ENCODE data around the gene LRRC36.
A peak's percentile ranks its signal among the peaks of the same experiment; 100 is the strongest.

Gene LRRC36, protein sequence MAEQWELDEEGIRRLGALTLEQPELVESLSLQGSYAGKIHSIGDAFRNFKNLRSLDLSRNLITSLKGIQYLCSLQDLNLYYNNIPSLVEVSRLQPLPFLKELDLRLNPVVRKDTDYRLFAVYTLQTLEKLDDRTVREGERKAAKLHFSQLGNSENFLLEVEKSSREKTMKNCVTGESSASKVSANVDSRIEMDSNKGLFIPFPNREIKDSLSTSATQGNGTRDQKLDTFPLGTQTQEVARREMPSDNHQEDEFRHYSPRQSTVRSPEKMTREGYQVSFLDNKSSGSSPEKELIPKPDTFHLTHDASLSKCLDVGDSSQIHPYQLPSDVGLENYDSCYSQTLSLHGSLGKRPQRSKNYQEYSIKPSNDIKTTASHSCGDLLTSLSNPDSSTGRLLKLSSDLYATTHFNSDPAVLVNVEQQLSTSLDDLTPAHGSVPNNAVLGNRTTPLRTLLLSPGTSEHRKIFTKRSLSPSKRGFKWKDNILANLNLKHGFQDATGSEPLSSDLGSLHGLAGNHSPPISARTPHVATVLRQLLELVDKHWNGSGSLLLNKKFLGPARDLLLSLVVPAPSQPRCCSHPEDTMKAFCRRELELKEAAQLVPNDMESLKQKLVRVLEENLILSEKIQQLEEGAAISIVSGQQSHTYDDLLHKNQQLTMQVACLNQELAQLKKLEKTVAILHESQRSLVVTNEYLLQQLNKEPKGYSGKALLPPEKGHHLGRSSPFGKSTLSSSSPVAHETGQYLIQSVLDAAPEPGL

DNA sequence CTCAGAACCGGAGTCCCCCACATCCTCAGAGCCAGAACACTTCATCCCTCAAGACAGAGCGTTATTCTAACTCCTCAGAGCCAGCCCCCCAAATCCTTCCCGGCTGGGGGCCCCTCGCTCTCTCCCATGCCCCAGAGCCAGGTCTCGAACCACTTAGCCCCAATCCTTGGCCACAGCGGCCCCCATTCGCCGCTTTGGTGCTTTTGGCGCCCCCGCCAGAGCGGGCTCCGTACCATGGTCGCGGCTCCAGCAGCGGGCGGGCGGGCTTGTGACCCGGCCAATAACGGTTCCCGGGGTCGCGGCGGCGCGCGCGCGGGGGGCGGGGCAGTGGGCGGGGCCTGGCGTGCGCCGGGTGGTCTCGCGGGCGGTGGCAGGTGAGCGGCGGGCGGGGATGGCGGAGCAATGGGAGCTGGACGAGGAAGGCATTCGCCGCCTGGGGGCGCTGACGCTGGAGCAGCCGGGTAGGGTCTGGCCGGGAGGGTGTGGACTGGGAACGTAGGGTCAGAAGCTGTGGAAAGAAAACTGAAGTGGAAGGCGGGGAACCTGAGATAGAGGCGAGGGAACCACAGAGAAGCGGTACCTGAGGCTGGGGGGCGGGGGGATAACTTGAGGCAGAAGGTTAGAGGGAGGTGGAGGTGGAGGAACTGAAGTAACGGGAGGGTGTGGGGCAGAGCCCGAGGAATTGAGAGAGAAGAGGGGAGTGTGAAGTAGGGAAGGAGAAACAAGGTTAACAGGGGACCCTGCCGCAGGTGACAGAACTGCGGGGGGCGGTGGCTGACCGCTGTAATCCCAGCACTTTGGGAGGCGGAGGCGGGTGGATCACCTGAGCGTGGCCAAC lies at the start of gene LRRC36, which contains the start of gene KCTD19:
Gene LRRC36, plus strand, starts transcription at position 344 of the 838 bp plus-strand sequence. Its CDS starts 48 bp downstream, at position 392.
Gene KCTD19, minus strand, starts transcription at position 270 of the 838 bp plus-strand sequence. Its CDS starts 34 bp downstream, at position 236.
- peak; percentile 67 for DNase-seq (ENCODE audit: low read depth)

DNA sequence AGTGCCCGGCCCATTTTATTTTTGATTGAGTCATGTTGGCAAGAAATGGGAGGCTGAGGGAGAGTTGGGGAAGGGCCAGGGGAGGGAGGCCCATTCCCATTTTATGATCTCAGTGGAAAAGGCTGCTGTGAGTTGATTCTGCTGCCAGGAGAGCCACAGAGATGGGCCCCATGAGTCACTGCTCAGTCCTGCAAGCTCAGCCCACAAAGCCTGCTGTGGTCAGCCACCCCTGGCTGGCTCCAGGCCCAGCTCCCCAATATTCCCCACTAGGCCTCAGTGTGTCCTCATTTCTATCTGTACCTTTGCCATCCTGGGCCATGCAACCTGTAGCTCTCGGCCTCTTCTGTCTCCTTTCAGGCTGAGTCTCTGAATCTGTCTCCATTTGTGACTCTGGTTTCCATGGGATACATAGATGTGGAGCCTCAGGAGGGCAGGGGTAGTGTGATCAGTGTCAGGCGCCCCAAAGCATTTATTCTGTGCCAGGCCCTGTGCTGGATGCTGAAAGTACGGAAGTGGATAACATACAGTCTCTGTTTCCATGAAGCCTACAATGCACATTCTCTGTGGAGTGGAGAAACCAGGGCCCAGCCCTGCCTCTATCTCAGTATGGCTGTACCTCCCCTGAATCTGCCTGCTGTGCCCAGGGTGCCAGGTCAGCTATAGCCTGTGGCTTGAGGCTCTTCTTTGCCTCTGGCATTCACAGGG lies 49.2 kb upstream of the LRRC36 start:
- peak; percentile 99 for DNase-seq (ENCODE audit: low read depth)

DNA sequence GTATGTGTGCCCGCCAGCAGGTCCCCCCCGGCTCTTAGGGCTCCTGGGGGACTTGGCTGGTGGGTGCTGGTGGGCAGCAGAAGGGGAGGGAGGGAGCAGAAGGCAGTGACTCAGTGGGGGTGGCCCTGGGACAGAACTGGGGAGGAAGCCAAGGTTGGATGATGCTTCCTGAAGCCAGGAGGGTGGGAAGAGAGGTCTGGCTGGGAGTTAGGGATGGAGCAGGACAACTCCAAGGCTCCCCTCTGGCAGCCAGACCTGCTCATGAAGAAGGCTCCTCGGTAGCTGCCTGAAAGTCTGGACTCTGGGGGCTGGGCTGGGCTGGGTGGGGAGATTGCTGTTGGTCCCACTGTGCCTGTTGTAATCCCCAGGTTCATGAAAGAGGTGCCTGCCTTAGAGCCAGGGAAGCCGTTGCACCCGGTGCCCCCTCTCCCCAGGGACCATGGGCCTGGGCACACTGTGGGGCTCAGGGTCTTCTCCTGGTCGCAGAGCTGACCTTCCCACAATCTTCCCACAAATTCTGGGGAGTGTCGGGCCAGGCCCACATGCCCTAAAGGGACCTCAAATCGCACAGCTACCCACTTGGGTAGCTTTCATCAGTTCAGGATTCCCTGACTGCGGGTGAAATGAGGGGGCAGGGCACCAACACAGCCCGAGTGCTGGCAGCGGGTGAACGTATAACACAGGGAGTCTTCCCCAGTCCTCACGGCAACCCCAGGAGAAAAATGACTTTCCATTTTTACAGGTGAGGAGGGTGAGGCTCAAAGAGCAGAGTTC lies 48.4 kb upstream of the LRRC36 start:
- peak; percentile 90 for DNase-seq (ENCODE audit: low read depth)

DNA sequence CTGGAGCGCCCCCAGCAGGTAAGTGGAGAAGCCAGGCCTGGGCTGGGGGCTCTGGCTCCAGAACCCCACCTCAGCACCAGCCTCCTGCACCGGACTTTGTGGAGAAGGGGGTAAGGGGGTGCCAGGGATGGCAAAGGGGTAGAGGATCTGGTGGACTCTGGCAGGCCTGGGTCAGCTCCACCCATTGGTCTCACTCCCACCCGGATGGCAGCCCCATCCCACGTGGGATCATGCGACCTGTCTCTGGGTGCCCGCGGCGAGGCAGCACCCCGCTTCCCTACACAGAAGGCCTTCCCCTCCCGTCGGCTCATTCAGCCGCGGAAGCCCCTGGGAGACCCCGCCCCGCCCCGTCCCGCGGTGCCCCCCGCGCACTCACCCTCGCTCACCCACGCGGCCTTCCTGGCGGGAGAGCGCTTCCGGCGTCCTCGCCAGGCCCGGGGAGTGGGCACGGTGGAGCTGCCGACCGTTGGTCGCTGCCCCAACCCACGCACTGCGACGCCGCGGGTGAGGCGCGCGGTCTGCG lies 47.8 kb upstream of the LRRC36 start:
- peak; percentile 54 for DNase-seq (ENCODE audit: low read depth)

DNA sequence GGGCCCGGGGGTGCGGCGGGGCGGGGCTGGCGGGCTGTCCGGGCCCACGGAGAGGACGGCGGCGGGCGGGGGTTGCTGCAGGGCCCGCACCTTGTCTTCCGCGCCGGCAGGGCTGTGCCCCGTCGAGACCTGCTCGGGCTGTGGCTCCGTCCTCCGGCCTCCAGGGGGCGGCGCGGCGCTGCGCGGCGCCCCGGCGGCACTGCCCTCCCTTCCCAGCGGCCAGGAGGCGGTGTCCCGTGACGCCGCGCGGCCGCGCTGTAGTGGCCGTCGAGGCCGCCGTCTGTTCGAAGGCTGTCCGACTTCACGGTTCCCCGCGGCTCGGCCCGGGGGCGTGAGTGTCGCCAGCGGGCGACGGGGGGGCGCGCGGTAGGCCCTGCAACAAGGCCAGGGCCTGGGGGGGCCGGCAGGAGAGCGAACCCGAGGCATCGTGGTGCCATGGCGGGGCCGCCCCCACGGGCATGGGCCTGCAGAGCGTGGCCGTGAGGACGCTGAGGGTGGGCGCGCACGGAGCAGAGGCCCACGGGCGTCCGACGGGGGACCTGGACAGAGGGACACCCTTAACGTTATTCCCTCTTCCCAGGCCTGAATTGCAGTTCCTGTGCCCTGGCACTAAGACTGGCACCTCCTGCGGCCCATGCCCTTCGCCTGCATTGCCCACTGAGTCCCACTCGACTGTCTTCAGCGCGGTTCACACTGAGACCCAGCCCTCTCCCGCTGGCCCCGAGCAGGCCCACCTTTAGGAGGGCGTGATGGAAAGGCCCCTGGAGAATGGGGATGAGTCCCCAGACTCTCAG lies 47.1 kb upstream of the LRRC36 start, which contains the start of gene PLEKHG4:
Gene PLEKHG4, plus strand, starts transcription at position 237 of the 794 bp plus-strand sequence. Its CDS starts 513 bp downstream, at position 750.
- DNase-seq (ENCODE audit: low read depth), result peak; percentile 77

DNA sequence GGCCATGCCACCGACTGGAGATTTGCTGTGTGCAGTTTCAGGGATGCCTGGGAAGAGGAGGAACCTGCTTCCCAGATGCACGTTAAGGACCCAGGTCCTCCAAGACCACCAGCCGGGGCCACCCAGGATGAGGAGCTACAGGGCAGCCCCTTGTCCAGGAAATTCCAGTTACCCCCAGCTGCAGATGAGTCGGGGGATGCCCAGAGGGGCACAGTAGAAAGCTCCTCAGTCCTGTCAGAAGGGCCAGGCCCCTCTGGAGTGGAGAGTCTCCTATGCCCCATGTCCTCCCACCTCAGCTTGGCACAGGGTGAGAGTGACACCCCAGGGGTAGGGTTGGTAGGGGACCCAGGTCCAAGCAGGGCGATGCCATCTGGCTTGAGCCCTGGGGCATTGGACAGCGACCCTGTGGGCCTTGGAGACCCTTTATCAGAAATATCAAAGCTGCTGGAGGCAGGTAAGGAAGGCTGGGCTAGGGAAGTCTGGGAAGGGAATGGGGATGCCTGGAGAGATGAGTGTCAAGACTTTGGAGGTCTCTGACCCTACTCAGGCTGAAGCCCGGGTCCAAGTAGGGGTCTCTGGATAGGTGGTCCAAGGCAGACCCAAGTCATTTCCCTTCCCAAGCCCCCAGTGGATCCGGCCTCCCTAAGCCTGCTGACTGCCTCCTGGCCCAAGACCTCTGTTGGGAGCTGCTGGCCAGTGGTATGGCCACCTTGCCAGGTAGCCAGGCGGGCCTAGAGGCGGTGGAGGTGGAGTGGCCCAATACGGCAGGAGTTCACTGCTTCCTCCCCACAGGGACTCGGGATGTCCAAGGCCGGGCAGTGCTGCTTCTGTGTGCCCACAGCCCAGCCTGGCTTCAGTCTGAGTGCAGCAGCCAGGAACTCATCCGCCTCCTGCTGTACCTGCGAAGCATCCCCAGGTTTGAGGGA lies 46.3 kb upstream of the LRRC36 start:
- no peak for DNase-seq (ENCODE audit: low read depth)

DNA sequence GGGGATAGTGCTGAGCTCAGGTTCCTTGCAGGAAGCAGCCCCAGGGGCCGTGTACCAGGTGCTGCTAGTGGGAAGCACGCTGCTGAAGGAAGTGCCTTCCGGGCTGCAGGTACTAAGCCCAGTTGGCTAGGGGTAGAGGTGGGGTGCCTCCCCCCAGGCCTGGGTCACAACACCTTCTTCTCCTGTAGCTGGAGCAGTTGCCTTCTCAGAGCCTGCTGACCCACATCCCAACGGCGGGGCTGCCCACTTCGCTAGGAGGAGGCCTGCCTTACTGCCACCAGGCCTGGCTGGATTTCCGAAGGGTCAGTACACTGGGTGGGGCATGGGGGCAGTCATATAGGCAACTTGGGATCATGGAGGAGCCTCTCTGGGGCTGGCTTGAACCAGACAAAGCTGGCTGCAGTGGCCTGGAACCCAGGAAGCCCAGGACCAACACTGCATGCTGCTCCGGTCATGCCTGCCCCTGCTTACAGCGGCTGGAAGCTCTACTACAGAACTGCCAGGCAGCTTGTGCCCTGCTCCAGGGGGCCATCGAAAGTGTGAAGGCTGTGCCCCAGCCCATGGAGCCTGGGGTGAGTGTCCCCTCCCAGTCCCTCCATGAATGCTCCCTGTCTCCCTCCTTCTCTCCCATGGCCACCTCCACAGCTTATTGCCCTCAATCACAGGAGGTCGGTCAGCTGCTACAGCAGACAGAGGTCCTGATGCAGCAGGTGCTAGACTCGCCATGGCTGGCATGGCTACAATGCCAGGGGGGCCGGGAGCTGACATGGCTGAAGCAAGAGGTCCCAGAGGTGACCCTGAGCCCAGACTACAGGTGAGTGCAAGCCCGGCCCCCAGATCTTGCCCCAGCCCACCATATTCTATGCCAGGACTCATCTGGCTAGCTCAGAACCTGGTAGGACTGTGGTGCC lies 44.8 kb upstream of the LRRC36 start:
- DNase-seq (ENCODE audit: low read depth), result no peak

DNA sequence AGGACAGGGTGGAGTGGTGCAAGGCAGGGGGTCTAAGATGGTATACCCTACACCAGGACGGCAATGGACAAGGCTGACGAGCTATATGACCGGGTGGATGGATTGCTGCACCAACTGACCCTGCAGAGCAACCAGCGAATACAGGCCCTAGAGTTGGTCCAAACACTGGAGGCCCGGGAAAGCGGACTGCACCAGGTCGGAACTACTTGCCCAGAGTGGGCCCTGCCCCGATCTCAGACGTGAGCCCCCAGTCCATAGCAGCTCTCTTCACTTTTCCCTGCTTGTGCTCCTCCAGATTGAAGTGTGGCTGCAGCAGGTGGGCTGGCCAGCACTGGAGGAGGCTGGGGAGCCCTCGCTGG lies 44.2 kb upstream of the LRRC36 start:
- DNase-seq (ENCODE audit: low read depth), result no peak

DNA sequence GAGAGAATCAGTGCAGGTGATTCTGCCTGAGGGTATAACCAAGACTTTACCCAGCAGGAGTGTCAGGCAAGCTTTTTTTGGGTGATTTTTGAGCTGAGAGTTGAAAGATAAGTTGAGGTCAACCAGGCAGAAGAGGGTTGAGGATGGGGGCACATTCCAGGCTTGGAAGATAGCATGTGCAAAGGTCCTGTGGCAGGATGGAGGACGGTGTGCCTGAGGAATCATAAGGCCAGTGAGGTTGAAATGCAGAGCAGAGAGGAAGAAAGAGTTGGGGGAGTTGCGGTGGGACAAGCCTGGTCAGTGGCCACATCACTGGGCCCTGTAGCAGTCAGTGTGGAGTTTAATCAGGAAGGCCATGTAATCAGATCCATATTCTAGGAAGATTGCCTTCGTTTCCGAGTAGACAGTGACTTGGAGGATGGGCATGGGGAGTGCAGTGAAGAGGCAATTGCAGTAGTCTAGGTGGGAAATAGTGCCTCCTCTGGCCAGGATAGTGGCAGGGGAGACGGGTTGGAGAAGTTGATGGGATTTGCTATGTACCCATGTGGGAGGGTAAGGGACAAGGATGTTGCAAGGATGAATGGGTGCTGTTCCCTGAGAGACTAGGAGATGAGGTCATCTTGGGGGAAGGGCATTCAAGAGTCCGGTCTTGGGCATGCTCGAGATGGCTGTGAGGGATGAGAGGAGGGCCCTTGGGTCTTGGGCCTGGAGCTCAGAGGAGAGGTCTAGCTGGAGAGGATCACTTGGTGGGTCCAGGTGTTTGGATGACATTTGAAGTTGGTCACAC lies 43.4 kb upstream of the LRRC36 start:
- peak; percentile 62 for DNase-seq (ENCODE audit: low read depth)

DNA sequence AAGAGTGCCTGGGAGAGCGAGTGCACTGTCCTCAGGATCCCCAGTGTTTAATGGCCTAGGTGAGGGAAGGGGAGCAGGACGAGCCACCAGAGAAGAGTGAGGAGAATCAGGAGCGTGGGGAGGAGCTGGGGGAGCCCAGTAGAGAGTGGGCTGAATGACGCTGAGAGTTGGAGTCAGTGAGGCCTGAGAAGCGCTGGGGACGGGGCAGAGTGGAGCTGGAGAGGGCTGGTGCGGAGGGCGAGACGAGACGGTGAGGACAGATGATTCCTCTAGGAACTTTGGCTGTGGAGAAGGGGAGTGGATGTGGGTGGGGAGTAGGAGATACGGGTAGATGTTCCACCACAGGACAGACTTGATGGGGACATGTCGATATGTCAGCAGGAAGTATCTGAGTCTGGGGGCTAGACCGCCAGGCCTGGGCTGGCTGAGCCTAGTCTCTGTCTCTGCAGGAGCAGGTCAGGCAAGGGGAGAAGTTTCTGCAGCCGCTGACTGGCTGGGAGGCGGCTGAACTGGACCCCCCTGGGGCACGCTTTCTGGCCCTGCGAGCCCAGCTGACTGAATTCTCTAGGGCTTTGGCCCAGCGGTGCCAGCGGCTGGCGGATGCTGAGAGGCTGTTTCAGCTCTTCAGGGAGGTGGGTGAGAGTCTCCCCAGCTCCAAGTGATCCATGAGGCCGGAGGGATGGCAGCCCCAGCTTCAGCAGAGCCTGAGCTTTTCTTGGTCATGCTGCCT lies 42.6 kb upstream of the LRRC36 start:
- no peak for DNase-seq (ENCODE audit: low read depth)

DNA sequence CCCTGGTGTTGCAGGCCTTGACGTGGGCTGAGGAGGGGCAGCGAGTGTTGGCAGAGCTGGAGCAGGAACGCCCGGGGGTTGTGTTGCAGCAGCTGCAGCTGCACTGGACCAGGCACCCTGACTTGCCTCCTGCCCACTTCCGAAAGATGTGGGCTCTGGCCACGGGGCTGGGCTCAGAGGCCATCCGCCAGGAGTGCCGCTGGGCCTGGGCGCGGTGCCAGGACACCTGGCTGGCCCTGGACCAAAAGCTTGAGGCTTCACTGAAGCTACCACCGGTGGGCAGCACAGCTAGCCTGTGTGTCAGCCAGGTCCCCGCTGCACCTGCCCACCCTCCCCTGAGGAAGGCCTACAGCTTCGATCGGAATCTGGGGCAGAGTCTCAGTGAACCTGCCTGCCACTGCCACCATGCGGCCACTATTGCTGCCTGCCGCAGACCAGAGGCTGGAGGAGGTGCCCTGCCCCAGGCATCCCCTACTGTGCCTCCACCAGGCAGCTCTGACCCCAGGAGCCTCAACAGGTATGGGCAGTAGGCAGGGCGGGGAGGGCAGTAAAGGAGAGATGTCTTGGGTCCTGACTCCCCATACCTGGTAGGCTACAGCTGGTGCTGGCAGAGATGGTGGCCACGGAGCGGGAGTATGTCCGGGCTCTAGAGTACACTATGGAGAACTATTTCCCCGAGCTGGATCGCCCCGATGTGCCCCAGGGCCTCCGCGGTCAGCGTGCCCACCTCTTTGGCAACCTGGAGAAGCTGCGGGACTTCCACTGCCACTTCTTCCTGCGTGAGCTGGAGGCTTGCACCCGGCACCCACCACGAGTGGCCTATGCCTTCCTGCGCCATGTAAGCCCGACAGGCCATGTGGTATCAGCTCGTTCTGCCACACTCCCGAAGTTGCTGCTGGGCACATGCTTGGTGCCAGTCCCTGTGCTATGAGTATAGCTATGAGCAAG lies 41.6 kb upstream of the LRRC36 start:
- peak; percentile 53 for DNase-seq (ENCODE audit: low read depth)

DNA sequence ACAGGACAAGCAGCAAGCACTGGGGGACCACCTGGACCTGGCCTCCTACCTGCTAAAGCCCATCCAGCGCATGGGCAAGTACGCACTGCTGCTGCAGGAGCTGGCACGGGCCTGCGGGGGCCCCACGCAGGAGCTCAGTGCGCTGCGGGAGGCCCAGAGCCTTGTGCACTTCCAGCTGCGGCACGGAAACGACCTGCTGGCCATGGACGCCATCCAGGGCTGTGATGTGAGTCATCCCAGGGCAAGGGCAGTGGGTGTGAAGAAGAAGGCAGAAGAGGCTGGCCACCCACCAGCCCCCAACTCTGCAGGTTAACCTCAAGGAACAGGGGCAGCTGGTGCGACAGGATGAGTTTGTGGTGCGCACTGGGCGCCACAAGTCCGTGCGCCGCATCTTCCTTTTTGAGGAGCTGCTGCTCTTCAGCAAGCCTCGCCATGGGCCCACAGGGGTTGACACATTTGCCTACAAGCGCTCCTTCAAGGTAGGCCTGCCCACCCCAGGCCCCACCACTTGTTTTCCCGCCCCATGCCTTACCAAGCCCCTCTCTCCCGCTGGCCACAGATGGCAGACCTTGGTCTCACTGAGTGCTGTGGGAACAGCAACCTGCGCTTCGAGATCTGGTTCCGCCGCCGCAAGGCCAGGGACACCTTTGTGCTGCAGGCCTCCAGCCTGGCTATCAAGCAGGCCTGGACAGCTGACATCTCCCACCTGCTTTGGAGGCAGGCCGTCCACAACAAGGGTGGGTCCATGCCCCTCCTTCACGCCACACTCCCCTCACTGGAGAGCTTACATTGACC lies 40.0 kb upstream of the LRRC36 start:
- no peak for DNase-seq (ENCODE audit: low read depth)

DNA sequence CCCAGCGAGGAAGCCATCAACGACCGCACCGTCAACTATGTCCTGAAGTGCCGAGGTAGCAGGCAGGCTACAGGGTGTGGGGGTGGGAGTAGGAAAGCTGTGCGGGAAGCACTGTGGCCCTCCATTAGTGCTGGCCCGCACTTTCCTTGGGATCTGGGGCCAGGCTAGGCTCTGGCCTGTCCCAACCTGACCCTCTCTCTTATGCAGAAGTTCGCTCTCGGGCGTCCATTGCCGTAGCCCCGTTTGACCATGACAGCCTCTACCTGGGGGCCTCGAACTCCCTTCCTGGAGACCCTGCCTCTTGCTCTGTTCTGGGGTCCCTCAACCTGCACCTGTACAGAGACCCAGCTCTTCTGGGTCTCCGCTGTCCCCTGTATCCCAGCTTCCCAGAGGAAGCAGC lies 38.7 kb upstream of the LRRC36 start:
- DNase-seq (ENCODE audit: low read depth), result no peak

DNA sequence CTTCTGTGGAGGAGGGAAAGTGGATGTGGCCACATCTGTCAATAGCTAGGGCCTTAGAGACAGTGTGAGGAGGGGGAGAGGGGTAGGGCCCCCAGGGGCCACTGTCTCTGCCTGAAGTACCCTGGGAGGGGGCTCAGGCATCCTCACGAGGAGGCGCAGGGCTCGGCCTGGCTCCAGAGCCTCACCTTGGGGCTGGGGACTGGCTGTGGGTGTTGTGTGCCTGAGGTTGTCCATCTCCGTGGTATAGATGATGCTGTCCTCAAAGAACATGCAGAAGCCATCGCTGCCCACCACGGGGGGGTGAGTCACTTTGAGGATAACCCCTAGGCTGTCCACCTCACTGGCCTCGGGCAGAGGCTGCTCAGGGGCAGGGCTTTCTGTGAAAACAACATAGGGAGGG lies 35.2 kb upstream of the LRRC36 start:
- DNase-seq (ENCODE audit: low read depth), result no peak

Data from ELR (cell line).